Heart right ventricle (tissue), 16 donors: ENCODE results near the gene WDR45B. TPM values are rescaled to one million over a fixed set of nuclear protein-coding genes. Genes with fewer than 3 reads are reported as not detected.
"Not testable (repeated sequence)": the region's sequence is repeated elsewhere in the genome, so short reads cannot be mapped to it uniquely, and the experiment has no call there.

Experiments
- ATAC-seq, 8 donors: fragments of 200-7000 bp; cut with Tn5 transposase; one replicate each; pipeline ENCODE4 v1.9.1; 2020; ENCODE audit warnings: mild to moderate bottlenecking in 8 of 8, moderate library complexity in 8 of 8, moderate number of reproducible peaks in 1 of 8
- DNase-seq, 2 donors: peaks; one replicate each; pipeline ENCODE4 v3.0.0-alpha.2; 2020
- H3K27ac ChIP-seq, 10 donors: fragments of 200-600 bp; sonication (generic) in 2 of 10; one replicate each; pipeline versions ENCODE4 v1.5.0 to v1.8.0; 2020 to 2022; ENCODE audit warnings: mild to moderate bottlenecking in 3 of 10
- H3K27me3 ChIP-seq, 7 donors: fragments of 200-600 bp; one replicate each; pipeline ENCODE4 v1.8.0; 2021 to 2022; ENCODE audit warnings: mild to moderate bottlenecking in 2 of 7
- H3K36me3 ChIP-seq, 9 donors: fragments of 200-600 bp; sonication (generic) in 1 of 9; one replicate each; pipeline versions ENCODE4 v1.5.0 to v1.8.0; 2020 to 2022; ENCODE audit warnings: mild to moderate bottlenecking in 2 of 9
- H3K4me1 ChIP-seq, 9 donors: fragments of 200-600 bp; sonication (generic) in 1 of 9; one replicate each; pipeline versions ENCODE4 v1.5.0 to v1.8.0; 2020 to 2022; ENCODE audit warnings: mild to moderate bottlenecking in 4 of 9
- H3K4me3 ChIP-seq, 10 donors: fragments of 200-600 bp; sonication (generic) in 2 of 10; one replicate each; pipeline versions ENCODE4 v1.5.0 to v1.8.0; 2020 to 2022; ENCODE audit warnings: mild to moderate bottlenecking in 7 of 10, moderate library complexity in 2 of 10
- H3K9me3 ChIP-seq, 11 donors: fragments of 200-600 bp in 10 of 11; sonication (generic) in 2 of 11; one replicate each; pipeline versions ENCODE4 v1.5.0 to v1.8.0; 2013 to 2022; ENCODE audit warnings: mild to moderate bottlenecking in 2 of 11, control low read depth in 1 of 11, moderate library complexity in 1 of 11
- CTCF ChIP-seq, 9 donors: fragments of 200-600 bp; sonication (generic) in 2 of 9; IDR thresholded peaks; one replicate each; pipeline versions ENCODE4 v1.5.0 to v1.8.0; 2021 to 2022; ENCODE audit warnings: antibody characterized with exemption in 9 of 9, mild to moderate bottlenecking in 5 of 9, moderate library complexity in 1 of 9
- WGBS, 2 donors: extraction: QIAGEN DNeasy Blood & Tissue Kit; methylation state at CpG; one replicate each; pipeline ENCODE4 v1.1.7; 2013; ENCODE audit warnings: inconsistent platforms in 1 of 2; 5-methylcytosine and 5-hydroxymethylcytosine counted together
- intact Hi-C, 10 donors: fragments of 100-400 bp; cut with DNase I; formaldehyde crosslinking; loops; one replicate each; pipeline versions ENCODE4 v1.11.1 to v1.14.2; 2022
- polyA plus RNA-seq, 2 donors: library from polyadenylated mRNA; stranded (reverse); fragments of 200-250 nt; gene quantifications; one replicate each; pipeline ENCODE4 v1.2.3, GENCODE V29; 2013
- total RNA-seq, 10 donors: library from RNA; stranded (reverse); fragmentation: NEBNext Ultra II Directional in 3 of 10; extraction: Animal tissue kit (Norgen Biotek cat#: 25700) in 3 of 10; gene quantifications; one replicate each; pipeline versions ENCODE4 v1.2.1 to v1.2.4, GENCODE V29; 2021 to 2023
- donor health status: Arrhythmogenic right ventricular cardiomyopathy.
- donor health status: ischemic (EF 13 %, LVEDD 7.1; RV severe dilation, severe dysfunction).
- donor health status: healthy with polysubstance abuse.
- donor health status: DM: no; HTN: yes; CAD: no.
- donor health status: DM: no; HTN: no; CAD: no.
- donor health status: ischemic (EF 25% LVEDD 6.9; RV normal size, moderate dysfunction).
- donor health status: ischemic (EF 25% LVEDD 5.7; RV mildly dilated, moderate dysfunction).
- donor health status: healthy.
- donor health status: DM: yes; HTN: yes; CAD: no.
- donor health status: Ischemic cardiomyopathy.
- donor health status: ischemic (EF 35%, LVEDD 5.7; RV mildly dilated, moderate dysfunction).
- donor health status: nonischemic (EF 11% LVEDD 7.7; RV severe dilation, severe dysfunction).
- donor health status: DM: yes; HTN: yes; CAD: no.
- donor health status: PGD.
- donor health status: ischemic (EF 29% LVEDD 5.4; RV normal size, mild dysfunction).
- donor health status: nonischemic (EF 23%, LVEDD 6.1; RV moderate dilation, normal function).

WDR45B gene
- total and polyA plus RNA-seq, 12 donors: 23.3 to 45.5 (median 39.7) TPM

DNA sequence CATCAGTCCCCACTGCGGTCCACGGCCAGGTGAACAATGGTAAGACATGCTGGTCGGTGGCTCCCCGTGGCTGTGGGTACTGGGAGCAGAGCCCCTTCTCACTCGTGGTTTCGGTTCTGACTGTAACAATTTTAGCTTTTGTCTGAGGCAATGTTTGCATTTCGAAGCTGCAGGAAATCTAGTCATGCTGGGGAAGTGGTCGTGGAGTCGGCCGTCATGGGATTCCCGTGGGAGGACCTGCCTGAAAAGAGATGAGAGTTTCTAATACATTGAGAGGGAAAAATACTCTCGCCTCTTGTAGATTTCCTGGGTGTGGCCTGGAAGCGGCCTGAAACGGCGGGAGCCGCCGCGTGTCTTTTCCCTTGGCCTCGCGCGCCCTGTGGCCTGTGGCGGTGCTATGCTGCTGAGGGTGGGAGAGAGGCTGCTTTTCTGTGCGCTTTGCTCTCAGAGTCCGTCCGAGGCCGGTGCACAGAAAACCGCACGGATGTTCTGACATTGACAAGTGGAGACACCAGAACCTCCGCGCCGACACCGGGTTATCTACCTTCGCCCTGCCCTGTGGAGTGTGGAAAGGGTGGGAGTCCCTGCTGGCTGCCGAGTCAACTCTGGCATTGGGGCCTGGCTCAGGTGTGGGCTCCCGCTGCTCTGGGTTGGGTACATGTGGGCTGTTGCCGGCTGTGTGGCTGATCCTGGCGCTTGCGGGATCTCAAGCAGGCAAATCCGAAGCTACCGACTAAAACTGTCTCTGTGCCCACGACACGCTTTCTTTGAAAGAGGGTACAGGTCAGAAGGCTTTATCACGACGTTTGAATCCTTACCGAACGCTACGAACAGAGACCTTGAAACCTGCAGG lies 60.8 kb downstream of the WDR45B start:
- WGBS, 2 donors: 82 to 83% methylated on average over 47 of the region's 47 CpGs
- H3K36me3 ChIP-seq: peaks cover 0 to 59% (median 27%) of the 10 kb centered on the region in 9 donors
- intact Hi-C loops: no loop called here
- no peaks in the 10 kb centered on the region for H3K27me3 ChIP-seq
- peak overlapping the region in 1 of 10 donors; percentile 44 for H3K27ac ChIP-seq
- ATAC-seq (peak in 1 of 8 donors; percentile 11), DNase-seq (no peak)
- TF ChIP-seq CTCF (IDR thresholded peaks at IDR 0.05): no peak
- H3K4me1 ChIP-seq: peaks cover 8 to 44% (median 19%) of the 10 kb centered on the region in 9 donors
- H3K4me3 ChIP-seq: no peak overlapping the region
- H3K9me3 ChIP-seq: no peaks in the 10 kb centered on the region

GRCh38 chr17:82586576-82587233 lies 61.5 kb downstream of the WDR45B start:
- H3K9me3 ChIP-seq: no peaks in the 10 kb centered on the region
- WGBS, 2 donors: 84 to 95% methylated on average over 21 of the region's 21 CpGs
- DNase-seq: no peak
- ATAC-seq: no peak
- peaks cover 5 to 44% (median 12%) of the 10 kb centered on the region in 9 donors for H3K4me1 ChIP-seq
- H3K27ac ChIP-seq: peak overlapping the region in 1 of 10 donors; percentile 44
- no peak for TF ChIP-seq CTCF (IDR thresholded peaks at IDR 0.05)
- H3K27me3 ChIP-seq: no peaks in the 10 kb centered on the region
- H3K36me3 ChIP-seq: peaks cover 0 to 66% (median 27%) of the 10 kb centered on the region in 9 donors
- intact Hi-C loops: no loop called here
- H3K4me3 ChIP-seq: no peak overlapping the region

DNA sequence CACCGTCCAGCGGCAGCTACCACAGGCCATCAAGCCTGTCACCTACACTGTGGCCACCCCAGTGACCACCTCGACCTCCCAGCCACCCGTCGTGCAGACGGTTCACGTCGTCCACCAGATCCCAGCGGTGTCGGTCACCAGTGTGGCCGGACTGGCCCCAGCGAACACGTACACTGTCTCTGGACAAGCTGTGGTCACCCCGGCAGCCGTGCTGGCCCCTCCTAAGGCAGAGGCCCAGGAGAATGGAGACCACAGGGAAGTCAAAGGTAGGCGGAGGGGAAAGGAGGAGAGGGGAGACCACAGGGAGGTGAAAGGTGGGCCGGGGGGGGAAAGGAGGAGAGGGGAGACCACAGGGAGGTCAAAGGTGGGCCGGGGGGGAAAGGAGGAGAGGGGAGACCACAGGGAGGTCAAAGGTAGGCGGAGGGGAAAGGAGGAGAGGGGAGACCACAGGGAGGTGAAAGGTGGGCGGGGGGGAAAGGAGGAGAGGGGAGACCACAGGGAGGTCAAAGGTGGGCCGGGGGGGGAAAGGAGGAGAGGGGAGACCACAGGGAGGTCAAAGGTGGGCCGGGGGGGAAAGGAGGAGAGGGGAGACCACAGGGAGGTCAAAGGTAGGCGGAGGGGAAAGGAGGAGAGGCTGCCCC lies 62.2 kb downstream of the WDR45B start:
- 93 to 94% methylated on average over 23 of the region's 23 CpGs for WGBS, 2 donors
- H3K27ac ChIP-seq, H3K4me3 ChIP-seq, H3K27me3 ChIP-seq, ATAC-seq, intact Hi-C loops, H3K9me3 ChIP-seq: not testable (repeated sequence)
- Histone ChIP-seq H3K36me3 (peaks cover 0 to 68% (median 27%) of the 10 kb centered on the region in 9 donors), H3K4me1 (peaks cover 0 to 39% (median 6%) of the 10 kb centered on the region in 9 donors)
- DNase-seq: peak in 1 of 2 donors; percentile 60

DNA sequence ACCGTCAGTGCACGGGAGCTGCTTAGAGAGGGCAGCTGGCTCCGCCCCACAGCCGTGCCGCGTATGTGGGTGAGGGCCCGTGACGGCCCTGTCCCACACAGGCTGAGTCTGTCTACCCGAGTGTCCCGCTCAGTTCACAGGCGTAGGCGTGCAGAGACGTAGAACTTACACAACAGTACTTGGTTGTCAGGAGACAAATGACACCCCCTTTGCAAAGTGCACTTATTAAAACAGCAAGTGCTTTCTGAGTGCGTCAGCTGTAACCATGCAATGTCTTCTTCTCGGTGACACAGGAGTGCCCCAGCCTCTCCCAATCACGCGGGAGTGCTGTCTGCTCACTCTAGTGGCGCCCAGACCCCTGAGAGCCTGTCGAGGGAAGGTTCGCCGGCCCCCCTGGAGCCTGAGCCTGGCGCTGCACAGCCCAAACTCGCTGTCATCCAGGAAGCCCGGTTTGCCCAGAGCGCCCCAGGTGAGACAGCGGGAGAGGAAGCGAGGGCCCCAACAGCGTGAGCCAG lies 64.5 kb downstream of the WDR45B start:
- no peak for TF ChIP-seq CTCF (IDR thresholded peaks at IDR 0.05)
- peaks cover 0 to 68% (median 27%) of the 10 kb centered on the region in 9 donors for H3K36me3 ChIP-seq
- H3K27ac ChIP-seq: no peak overlapping the region
- no peaks in the 10 kb centered on the region for H3K27me3 ChIP-seq
- ATAC-seq (peak in 1 of 8 donors; percentile 55), DNase-seq (no peak)
- H3K4me1 ChIP-seq: peaks cover 0 to 23% (median 4%) of the 10 kb centered on the region in 9 donors
- no peak overlapping the region for H3K4me3 ChIP-seq
- WGBS, 2 donors: 88 to 93% methylated on average over 28 of the region's 28 CpGs
- intact Hi-C loops: no loop called here
- H3K9me3 ChIP-seq: no peaks in the 10 kb centered on the region
